NOMO-1 (cell line): ENCODE data around the gene ISG15.

Source experiments
- DNase-seq, 2 experiments: peaks; one replicate each; lab custom pipeline; 2025; ENCODE audit not compliant: unreplicated experiment in 2 of 2; lab: John Stamatoyannopoulos, UW

The ISG15 gene

GRCh38 chr1:1041873-1042272, 28.6 kb downstream of the ISG15 start:
- DNase-seq = no peak

GRCh38 chr1:1042835-1043234, 29.5 kb downstream of the ISG15 start:
- no peak for DNase-seq

GRCh38 chr1:1043411-1043810, 30.1 kb downstream of the ISG15 start:
- no peak for DNase-seq

DNA sequence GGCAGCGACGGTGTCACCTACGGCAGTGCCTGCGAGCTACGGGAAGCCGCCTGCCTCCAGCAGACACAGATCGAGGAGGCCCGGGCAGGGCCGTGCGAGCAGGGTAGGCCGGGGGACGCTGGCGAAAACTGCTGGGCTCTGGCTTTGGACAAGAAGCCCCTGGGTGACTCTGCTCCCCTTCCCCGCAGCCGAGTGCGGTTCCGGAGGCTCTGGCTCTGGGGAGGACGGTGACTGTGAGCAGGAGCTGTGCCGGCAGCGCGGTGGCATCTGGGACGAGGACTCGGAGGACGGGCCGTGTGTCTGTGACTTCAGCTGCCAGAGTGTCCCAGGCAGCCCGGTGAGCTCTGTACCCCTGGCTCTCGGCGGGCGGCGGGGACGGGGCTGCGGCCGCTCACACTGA, 30.6 kb downstream of the ISG15 start:
- DNase-seq = no peak

DNA sequence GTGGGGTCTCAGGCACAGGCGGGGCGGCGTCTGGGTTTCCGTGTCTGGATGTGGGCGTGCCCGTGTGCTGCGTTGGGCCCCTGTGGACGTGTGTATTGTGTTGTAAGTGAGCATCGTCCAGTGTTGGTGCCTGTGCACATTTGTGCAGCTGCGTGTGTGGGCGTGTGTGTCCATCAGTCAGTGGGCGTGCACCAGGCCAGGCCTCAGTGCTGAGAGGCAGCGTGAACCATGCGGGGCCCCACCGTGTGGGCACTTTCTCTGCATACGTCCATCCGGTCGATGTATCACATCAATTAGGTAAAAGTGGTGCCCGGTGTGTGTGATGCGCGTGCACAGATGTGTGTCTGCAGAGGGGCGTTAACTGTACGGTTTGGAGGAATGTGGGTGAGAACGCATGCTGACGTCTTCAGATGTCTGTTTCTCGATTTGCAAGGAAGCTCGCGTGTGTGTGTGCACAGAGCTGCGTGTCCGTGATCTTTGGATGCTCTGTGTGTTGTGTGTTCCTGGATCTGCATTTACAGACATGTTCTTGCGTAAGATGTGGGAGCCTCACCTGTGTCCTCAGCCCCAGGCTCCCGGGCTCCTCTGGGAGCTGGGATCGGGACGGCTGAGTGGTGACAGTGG, 31.3 kb downstream of the ISG15 start:
- DNase-seq = no peak

DNA sequence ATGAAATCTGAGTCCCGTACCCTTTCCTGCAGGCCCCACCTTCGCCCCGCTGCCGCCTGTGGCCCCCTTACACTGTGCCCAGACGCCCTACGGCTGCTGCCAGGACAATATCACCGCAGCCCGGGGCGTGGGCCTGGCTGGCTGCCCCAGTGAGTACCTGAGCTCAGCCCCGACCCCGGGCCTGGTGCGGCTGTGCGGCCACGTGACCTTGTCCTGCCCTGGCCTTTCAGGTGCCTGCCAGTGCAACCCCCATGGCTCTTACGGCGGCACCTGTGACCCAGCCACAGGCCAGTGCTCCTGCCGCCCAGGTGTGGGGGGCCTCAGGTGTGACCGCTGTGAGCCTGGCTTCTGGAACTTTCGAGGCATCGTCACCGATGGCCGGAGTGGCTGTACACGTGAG, 31.8 kb downstream of the ISG15 start:
- no peak for DNase-seq

DNA sequence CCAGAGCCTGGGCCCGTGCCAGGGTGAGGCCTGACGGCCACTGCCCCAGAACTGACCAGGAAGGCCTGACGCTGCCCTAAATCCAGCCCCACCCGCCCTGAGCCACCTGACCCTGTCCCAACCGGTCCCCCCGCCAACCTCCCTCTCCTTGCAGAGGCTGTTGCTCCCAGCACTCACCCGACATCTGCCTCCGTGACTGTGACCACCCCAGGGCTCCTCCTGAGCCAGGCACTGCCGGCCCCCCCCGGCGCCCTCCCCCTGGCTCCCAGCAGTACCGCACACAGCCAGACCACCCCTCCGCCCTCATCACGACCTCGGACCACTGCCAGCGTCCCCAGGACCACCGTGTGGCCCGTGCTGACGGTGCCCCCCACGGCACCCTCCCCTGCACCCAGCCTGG, 32.9 kb downstream of the ISG15 start:
- no peak for DNase-seq

DNA sequence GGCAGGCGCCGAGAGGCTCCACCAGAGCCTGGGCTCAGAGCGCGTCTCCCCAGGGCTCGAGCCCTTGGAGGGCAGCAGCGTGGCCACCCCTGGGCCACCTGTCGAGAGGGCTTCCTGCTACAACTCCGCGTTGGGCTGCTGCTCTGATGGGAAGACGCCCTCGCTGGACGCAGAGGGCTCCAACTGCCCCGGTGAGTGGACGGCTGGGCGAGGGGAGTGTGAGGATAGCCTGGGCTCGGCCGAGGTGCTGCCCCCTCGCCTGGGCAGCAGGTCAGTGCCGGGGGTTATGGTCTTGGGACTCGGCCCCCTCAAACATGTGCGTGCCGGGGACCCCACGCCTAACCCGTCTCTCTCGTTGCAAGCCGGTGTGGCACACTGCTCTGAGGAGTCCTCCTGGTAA, 33.5 kb downstream of the ISG15 start:
- DNase-seq = no peak

- no peak for DNase-seq
Measured at GRCh38 chr1:1047407-1047806, 34.1 kb downstream of the ISG15 start.

DNA sequence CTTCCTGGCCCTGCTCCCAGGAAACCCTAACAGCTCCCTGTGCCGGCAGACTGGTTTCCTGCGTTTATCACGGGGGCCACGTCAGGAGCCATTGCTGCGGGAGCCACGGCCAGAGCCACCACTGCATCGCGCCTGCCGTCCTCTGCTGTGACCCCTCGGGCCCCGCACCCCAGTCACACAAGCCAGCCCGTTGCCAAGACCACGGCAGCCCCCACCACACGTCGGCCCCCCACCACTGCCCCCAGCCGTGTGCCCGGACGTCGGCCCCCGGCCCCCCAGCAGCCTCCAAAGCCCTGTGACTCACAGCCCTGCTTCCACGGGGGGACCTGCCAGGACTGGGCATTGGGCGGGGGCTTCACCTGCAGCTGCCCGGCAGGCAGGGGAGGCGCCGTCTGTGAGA, 34.7 kb downstream of the ISG15 start:
- DNase-seq = no peak

- no peak for DNase-seq
Measured at GRCh38 chr1:1048765-1049164, 35.5 kb downstream of the ISG15 start.

DNA sequence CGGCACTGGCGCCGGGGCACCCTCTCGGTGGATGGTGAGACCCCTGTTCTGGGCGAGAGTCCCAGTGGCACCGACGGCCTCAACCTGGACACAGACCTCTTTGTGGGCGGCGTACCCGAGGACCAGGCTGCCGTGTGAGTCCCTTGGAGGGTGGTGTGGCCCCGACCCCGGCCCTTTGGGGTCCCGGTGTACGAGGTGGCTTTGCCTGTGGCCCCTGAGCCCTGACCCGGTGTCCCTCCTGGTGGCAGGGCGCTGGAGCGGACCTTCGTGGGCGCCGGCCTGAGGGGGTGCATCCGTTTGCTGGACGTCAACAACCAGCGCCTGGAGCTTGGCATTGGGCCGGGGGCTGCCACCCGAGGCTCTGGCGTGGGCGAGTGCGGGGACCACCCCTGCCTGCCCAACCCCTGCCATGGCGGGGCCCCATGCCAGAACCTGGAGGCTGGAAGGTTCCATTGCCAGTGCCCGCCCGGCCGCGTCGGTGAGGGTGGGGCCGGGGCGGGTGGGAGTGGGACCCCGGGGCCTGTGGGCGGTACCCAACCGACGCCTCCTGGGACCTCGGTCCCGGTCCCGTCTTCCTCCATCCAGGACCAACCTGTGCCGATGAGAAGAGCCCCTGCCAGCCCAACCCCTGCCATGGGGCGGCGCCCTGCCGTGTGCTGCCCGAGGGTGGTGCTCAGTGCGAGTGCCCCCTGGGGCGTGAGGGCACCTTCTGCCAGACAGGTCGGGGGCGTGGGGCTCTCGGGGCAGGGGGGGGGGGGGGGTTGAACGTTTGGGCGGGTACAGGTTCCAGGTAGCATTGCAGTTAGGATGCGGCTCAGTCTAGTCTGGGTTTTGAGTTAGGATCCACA, 36.2 kb downstream of the ISG15 start:
- DNase-seq = no peak

DNA sequence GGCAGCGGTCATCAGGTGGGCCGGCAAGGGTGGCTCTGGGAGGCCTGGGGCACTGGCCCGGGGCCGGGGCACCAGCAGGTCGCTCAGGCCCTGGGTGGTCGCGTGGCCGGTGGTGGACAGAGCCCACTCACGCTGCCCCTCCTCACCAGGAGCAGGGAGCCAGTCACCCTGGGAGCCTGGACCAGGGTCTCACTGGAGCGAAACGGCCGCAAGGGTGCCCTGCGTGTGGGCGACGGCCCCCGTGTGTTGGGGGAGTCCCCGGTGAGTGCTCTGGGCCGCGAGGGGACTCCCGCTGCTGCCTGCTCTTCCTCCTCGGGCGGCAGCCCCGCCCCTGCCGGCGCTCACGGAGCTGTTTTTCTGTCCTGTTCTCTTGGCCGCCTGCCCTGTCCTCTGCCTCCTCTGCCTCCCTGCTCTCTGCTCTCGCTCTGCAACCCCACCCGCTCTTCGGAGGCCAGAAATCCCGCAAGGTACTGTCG, 37.3 kb downstream of the ISG15 start:
- DNase-seq = no peak

DNA sequence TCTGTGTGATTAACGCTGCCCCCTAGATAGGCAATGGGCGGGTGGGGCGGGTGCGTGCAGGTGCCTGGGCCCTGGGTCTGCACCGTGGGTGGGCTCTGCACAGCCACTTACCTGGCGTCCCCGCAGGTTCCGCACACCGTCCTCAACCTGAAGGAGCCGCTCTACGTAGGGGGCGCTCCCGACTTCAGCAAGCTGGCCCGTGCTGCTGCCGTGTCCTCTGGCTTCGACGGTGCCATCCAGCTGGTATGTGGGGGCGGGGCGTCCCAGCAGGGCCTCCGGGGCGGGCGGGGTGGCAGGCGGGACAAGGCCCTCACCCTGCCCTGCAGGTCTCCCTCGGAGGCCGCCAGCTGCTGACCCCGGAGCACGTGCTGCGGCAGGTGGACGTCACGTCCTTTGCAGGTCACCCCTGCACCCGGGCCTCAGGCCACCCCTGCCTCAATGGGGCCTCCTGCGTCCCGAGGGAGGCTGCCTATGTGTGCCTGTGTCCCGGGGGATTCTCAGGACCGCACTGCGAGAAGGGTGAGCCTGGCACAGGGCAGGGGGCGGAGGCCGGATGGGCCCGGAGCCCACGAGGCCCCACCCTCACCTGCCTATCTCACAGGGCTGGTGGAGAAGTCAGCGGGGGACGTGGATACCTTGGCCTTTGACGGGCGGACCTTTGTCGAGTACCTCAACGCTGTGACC, 38.0 kb downstream of the ISG15 start:
- DNase-seq = no peak

DNA sequence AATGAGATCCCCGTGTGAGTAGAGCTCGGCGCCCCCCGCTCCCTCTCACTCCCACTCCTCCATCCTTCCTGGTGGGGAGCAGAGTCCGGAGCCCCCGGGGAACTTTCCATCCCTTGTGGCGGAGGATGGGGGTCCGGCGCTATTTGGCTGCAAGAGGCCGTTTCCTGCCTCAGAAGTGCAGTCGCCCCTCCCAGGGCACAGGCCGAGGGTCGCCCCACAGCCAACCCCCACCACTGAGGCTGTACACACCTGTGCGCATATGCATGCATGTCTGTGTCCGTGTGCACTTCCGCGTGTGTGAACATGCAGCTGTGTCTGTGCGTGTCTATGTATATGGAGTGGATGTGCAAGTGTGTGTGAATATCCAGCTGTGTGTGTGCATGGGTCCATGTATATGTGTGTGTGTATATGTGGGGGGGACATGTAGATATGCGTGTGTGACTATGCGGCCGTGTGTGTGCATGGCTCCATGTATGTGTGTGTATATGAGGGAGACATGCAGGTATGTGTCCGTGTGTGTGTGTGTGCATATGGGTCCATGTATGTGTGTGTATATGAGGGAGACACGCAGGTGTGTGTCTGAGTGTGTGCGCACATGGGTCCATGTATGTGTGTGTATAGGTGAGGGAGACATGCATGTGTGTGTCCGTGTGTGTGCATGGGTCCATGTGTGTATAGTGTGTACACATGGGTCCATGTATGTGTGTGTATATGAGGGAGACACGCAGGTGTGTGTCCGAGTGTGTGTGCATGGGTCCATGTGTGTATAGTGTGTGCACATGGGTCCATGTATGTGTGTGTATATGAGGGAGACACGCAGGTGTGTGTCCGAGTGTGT, 38.9 kb downstream of the ISG15 start:
- no peak for DNase-seq

DNA sequence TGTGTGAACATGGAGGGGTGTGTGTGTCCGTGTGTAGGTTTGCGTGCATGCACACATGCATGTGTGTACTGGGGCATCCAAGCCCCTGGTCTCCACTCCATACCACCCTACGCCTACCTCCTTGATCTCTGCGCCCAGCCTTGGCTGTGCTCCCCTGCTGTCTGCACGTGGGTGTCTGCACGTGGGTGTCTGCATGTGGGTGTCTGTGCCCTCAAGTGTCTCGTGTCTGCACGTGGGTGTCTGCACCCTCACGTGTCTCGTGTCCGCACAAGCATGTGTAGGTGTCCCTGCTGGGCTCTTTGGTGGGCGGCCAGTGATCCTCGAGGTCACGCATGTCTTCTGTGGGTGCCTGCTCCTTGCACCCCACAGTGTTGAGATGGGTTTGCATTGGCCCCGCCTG, 39.7 kb downstream of the ISG15 start:
- no peak for DNase-seq

- no peak for DNase-seq
Measured at GRCh38 chr1:1053682-1054081, 40.4 kb downstream of the ISG15 start.

DNA sequence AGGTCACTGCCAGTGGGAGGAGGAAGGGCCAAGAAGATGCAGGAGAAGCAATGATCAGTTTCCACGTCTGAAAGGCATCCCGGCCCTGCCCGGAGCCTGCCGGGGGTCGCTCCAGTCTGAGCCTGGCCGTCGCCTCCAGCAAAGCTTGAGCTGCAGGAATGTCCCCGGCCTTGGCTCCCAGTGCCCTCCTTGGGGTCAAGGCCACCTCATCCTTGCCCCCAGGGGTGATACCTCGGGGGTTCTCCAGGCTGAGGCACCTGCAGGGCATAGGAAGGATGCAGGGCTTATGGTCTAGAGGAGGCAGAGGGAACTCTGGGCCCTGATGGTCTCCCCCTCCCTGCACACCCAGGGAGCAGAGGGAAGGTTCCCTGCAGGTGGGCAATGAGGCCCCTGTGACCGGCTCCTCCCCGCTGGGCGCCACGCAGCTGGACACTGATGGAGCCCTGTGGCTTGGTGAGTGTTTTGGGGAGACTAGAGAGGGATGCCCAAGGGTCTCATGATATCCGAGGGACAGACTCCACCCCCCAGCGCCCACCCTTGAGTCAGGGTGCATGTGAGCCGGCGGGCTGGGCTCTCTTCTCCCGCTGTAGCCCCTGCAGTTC, 40.9 kb downstream of the ISG15 start:
- DNase-seq = no peak

- no peak for DNase-seq
Measured at GRCh38 chr1:1054971-1055370, 41.7 kb downstream of the ISG15 start.
